ENCODE results near the gene TUBGCP6.

The TUBGCP6 gene

GRCh38 chr22:50261615-50262459 lies 17.0 kb upstream of the TUBGCP6 start, which contains the start of gene MAPK12:
MAPK12 (minus strand) TSS chr22:50261683; CDS start chr22:50261509, 174 bp downstream.
- H3K9ac ChIP-seq (ENCODE audit: low read depth, low read length): no peak within 1 kb of the TSS
- no peak within 1 kb of the TSS for H3K27ac ChIP-seq (ENCODE audit: low read depth, low read length)
- H3K9me3 ChIP-seq (ENCODE audit: control insufficient read depth, insufficient read depth, low read length): no peaks in the 10 kb centered on the region
- H3K4me1 ChIP-seq (ENCODE audit: control insufficient read depth, insufficient read depth, low read length): peaks cover 13% of the 10 kb centered on the region
- 0 out of 2 replicates have a peak, but pooled peaks cover 3% of the 10 kb centered on the region for H3K36me3 ChIP-seq (ENCODE audit: control insufficient read depth, insufficient read depth, low read length)
- peak within 1 kb of the TSS; percentile 64 for H3K4me3 ChIP-seq (ENCODE audit: low read depth, low read length)
- peaks cover 39% of the 10 kb centered on the region for H3K27me3 ChIP-seq (ENCODE audit: control insufficient read depth, insufficient read depth, low read length)

GRCh38 chr22:50260801-50261614 lies 16.2 kb upstream of the TUBGCP6 start:
- Histone ChIP-seq H3K27me3 (ENCODE audit: control insufficient read depth, insufficient read depth, low read length) (peaks cover 30% of the 10 kb centered on the region), H3K9me3 (ENCODE audit: control insufficient read depth, insufficient read depth, low read length) (no peaks in the 10 kb centered on the region), H3K27ac (ENCODE audit: low read depth, low read length) (no peak overlapping the region), H3K36me3 (ENCODE audit: control insufficient read depth, insufficient read depth, low read length) (peaks cover 3% of the 10 kb centered on the region; the same call in 1 of the 2 replicates), H3K4me1 (ENCODE audit: control insufficient read depth, insufficient read depth, low read length) (peaks cover 13% of the 10 kb centered on the region), H3K9ac (ENCODE audit: low read depth, low read length) (no peak overlapping the region), H3K4me3 (ENCODE audit: low read depth, low read length) (peak overlapping the region; percentile 64)

GRCh38 chr22:50260434-50260800 lies 15.6 kb upstream of the TUBGCP6 start:
- no peak overlapping the region for H3K9ac ChIP-seq (ENCODE audit: low read depth, low read length)
- peaks cover 7% of the 10 kb centered on the region; the same call in 1 of the 2 replicates for H3K36me3 ChIP-seq (ENCODE audit: control insufficient read depth, insufficient read depth, low read length)
- no peak overlapping the region for H3K27ac ChIP-seq (ENCODE audit: low read depth, low read length)
- H3K27me3 ChIP-seq (ENCODE audit: control insufficient read depth, insufficient read depth, low read length): peaks cover 30% of the 10 kb centered on the region
- H3K9me3 ChIP-seq (ENCODE audit: control insufficient read depth, insufficient read depth, low read length): no peaks in the 10 kb centered on the region
- H3K4me1 ChIP-seq (ENCODE audit: control insufficient read depth, insufficient read depth, low read length): peaks cover 13% of the 10 kb centered on the region
- H3K4me3 ChIP-seq (ENCODE audit: low read depth, low read length): peak overlapping the region; percentile 64

- H3K4me3 ChIP-seq (ENCODE audit: low read depth, low read length): no peak overlapping the region
- peaks cover 7% of the 10 kb centered on the region; the same call in 1 of the 2 replicates for H3K36me3 ChIP-seq (ENCODE audit: control insufficient read depth, insufficient read depth, low read length)
- H3K4me1 ChIP-seq (ENCODE audit: control insufficient read depth, insufficient read depth, low read length): peaks cover 13% of the 10 kb centered on the region
- H3K9me3 ChIP-seq (ENCODE audit: control insufficient read depth, insufficient read depth, low read length): no peaks in the 10 kb centered on the region
- H3K27me3 ChIP-seq (ENCODE audit: control insufficient read depth, insufficient read depth, low read length): peaks cover 25% of the 10 kb centered on the region
- no peak overlapping the region for H3K9ac ChIP-seq (ENCODE audit: low read depth, low read length)
- no peak overlapping the region for H3K27ac ChIP-seq (ENCODE audit: low read depth, low read length)
Measured at GRCh38 chr22:50259302-50259701, 14.5 kb upstream of the TUBGCP6 start.

- H3K9me3 ChIP-seq (ENCODE audit: control insufficient read depth, insufficient read depth, low read length): no peaks in the 10 kb centered on the region
- no peak overlapping the region for H3K9ac ChIP-seq (ENCODE audit: low read depth, low read length)
- peaks cover 25% of the 10 kb centered on the region for H3K27me3 ChIP-seq (ENCODE audit: control insufficient read depth, insufficient read depth, low read length)
- H3K27ac ChIP-seq (ENCODE audit: low read depth, low read length): no peak overlapping the region
- H3K4me1 ChIP-seq (ENCODE audit: control insufficient read depth, insufficient read depth, low read length): peaks cover 13% of the 10 kb centered on the region
- H3K4me3 ChIP-seq (ENCODE audit: low read depth, low read length): no peak overlapping the region
- peaks cover 7% of the 10 kb centered on the region; the same call in 1 of the 2 replicates for H3K36me3 ChIP-seq (ENCODE audit: control insufficient read depth, insufficient read depth, low read length)
Measured at GRCh38 chr22:50258361-50259292, 13.8 kb upstream of the TUBGCP6 start.

- Histone ChIP-seq H3K4me3 (ENCODE audit: low read depth, low read length) (no peak overlapping the region), H3K9ac (ENCODE audit: low read depth, low read length) (no peak overlapping the region), H3K27me3 (ENCODE audit: control insufficient read depth, insufficient read depth, low read length) (peaks cover 18% of the 10 kb centered on the region), H3K27ac (ENCODE audit: low read depth, low read length) (no peak overlapping the region), H3K4me1 (ENCODE audit: control insufficient read depth, insufficient read depth, low read length) (peaks cover 8% of the 10 kb centered on the region), H3K9me3 (ENCODE audit: control insufficient read depth, insufficient read depth, low read length) (no peaks in the 10 kb centered on the region), H3K36me3 (ENCODE audit: control insufficient read depth, insufficient read depth, low read length) (peaks cover 7% of the 10 kb centered on the region; the same call in 1 of the 2 replicates)
Measured at GRCh38 chr22:50257451-50258360, 12.9 kb upstream of the TUBGCP6 start.

- no peak overlapping the region for H3K27ac ChIP-seq (ENCODE audit: low read depth, low read length)
Measured at GRCh38 chr22:50257041-50257440, 12.2 kb upstream of the TUBGCP6 start.

GRCh38 chr22:50256258-50256862 lies 11.5 kb upstream of the TUBGCP6 start:
- Histone ChIP-seq H3K27me3 (ENCODE audit: control insufficient read depth, insufficient read depth, low read length) (peaks cover 11% of the 10 kb centered on the region), H3K36me3 (ENCODE audit: control insufficient read depth, insufficient read depth, low read length) (peaks cover 7% of the 10 kb centered on the region; the same call in 1 of the 2 replicates), H3K27ac (ENCODE audit: low read depth, low read length) (no peak overlapping the region), H3K4me3 (ENCODE audit: low read depth, low read length) (no peak overlapping the region), H3K9me3 (ENCODE audit: control insufficient read depth, insufficient read depth, low read length) (no peaks in the 10 kb centered on the region), H3K4me1 (ENCODE audit: control insufficient read depth, insufficient read depth, low read length) (no peaks in the 10 kb centered on the region; the same call in 1 of the 2 replicates), H3K9ac (ENCODE audit: low read depth, low read length) (no peak overlapping the region)

More at GRCh38 chr22:50257041-50257440, 12.2 kb upstream of the TUBGCP6 start:
- H3K4me3 ChIP-seq (ENCODE audit: low read depth, low read length): no peak overlapping the region
- H3K27me3 ChIP-seq (ENCODE audit: control insufficient read depth, insufficient read depth, low read length): peaks cover 13% of the 10 kb centered on the region
- peaks cover 1% of the 10 kb centered on the region for H3K4me1 ChIP-seq (ENCODE audit: control insufficient read depth, insufficient read depth, low read length)
- no peak overlapping the region for H3K9ac ChIP-seq (ENCODE audit: low read depth, low read length)
- H3K36me3 ChIP-seq (ENCODE audit: control insufficient read depth, insufficient read depth, low read length): peaks cover 7% of the 10 kb centered on the region; the same call in 1 of the 2 replicates
- H3K9me3 ChIP-seq (ENCODE audit: control insufficient read depth, insufficient read depth, low read length): no peaks in the 10 kb centered on the region

GRCh38 chr22:50255607-50256006 lies 10.8 kb upstream of the TUBGCP6 start:
- H3K9me3 ChIP-seq (ENCODE audit: control insufficient read depth, insufficient read depth, low read length): no peaks in the 10 kb centered on the region
- H3K36me3 ChIP-seq (ENCODE audit: control insufficient read depth, insufficient read depth, low read length): peaks cover 7% of the 10 kb centered on the region; the same call in 1 of the 2 replicates
- H3K27ac ChIP-seq (ENCODE audit: low read depth, low read length): no peak overlapping the region
- no peak overlapping the region for H3K4me3 ChIP-seq (ENCODE audit: low read depth, low read length)
- H3K9ac ChIP-seq (ENCODE audit: low read depth, low read length): no peak overlapping the region
- no peaks in the 10 kb centered on the region; the same call in 1 of the 2 replicates for H3K4me1 ChIP-seq (ENCODE audit: control insufficient read depth, insufficient read depth, low read length)
- peaks cover 7% of the 10 kb centered on the region for H3K27me3 ChIP-seq (ENCODE audit: control insufficient read depth, insufficient read depth, low read length)
